ENCODE measurements around the gene SCAMP5. TPM values are rescaled to one million over a fixed set of nuclear protein-coding genes. Genes with fewer than 3 reads are reported as not detected.

Gene SCAMP5
- total RNA-seq, 2 donors from 2014 or later = 21.1 to 30.4 TPM

- WGBS, 2 donors = 83 to 89% methylated on average over 2 of the region's 2 CpGs
- Histone ChIP-seq H3K9me3 (no peaks in the 10 kb centered on the region), H3K4me1 (peaks cover 7% of the 10 kb centered on the region), H3K27ac (peak overlapping the region in 1 of 4 donors; percentile 94), H3K27me3 (no peaks in the 10 kb centered on the region), H3K4me3 (no peak overlapping the region), H3K36me3 (replicated peaks in 1 of 2; ENCODE audit: insufficient read depth in 1 of 2, low read depth in 2 of 2) (peaks cover 0 to 3% of the 10 kb centered on the region in 2 donors)
- ATAC-seq = no peak
- no peak for DNase-seq
- intact Hi-C loops (cut with DNase I) = no loop called here
- TF ChIP-seq POLR2A (IDR thresholded peaks at IDR 0.05) = no peak
- TF ChIP-seq CTCF (IDR thresholded peaks at IDR 0.05) = no peak
These were observed 27.4 kb downstream of the SCAMP5 start for GRCh38 chr15:75022783-75023180.

- H3K36me3 ChIP-seq (replicated peaks in 1 of 2; ENCODE audit: insufficient read depth in 1 of 2, low read depth in 2 of 2) = peaks cover 0 to 1% of the 10 kb centered on the region in 2 donors
- H3K4me1 ChIP-seq = peaks cover 7% of the 10 kb centered on the region
- intact Hi-C loops (cut with DNase I) = no loop called here
- H3K9me3 ChIP-seq = no peaks in the 10 kb centered on the region
- peak within 1 kb of the TSS in 1 of 2 donors; percentile 95 for H3K4me3 ChIP-seq
- ATAC-seq (peak; percentile 99), DNase-seq (peak; percentile 96 to 98 (median 97))
- no peaks in the 10 kb centered on the region for H3K27me3 ChIP-seq
- H3K27ac ChIP-seq = peak within 1 kb of the TSS; percentile 62 to 94 (median 80)
- WGBS, 2 donors = 5 to 7% methylated on average over 18 to 40 of the region's 40 CpGs
- TF ChIP-seq POLR2A (IDR thresholded peaks at IDR 0.05) (peak; percentile 56 to 95 (median 93)), CTCF (IDR thresholded peaks at IDR 0.05) (no peak)
These were observed 28.0 kb downstream of the SCAMP5 start, which contains the start of gene PPCDC for GRCh38 chr15:75023181-75023871. TSS of gene PPCDC (plus strand) at chr15:75023590. CDS start at chr15:75028319, 4,729 bp downstream.

GRCh38 chr15:75023872-75024636 is 28.7 kb downstream of the SCAMP5 start:
- intact Hi-C loops (cut with DNase I) = no loop called here
- H3K4me1 ChIP-seq = peaks cover 9% of the 10 kb centered on the region
- no peaks in the 10 kb centered on the region for H3K9me3 ChIP-seq
- H3K36me3 ChIP-seq (replicated peaks in 1 of 2; ENCODE audit: insufficient read depth in 1 of 2, low read depth in 2 of 2) = no peaks in the 10 kb centered on the region
- no peaks in the 10 kb centered on the region for H3K27me3 ChIP-seq
- H3K4me3 ChIP-seq = peak overlapping the region in 1 of 2 donors; percentile 95
- DNase-seq (peak; percentile 33 to 70 (median 44)), ATAC-seq (peak; percentile 22)
- peak overlapping the region; percentile 62 to 94 (median 80) for H3K27ac ChIP-seq
- no peak for TF ChIP-seq POLR2A (IDR thresholded peaks at IDR 0.05)
- no peak for TF ChIP-seq CTCF (IDR thresholded peaks at IDR 0.05)
- WGBS, 2 donors = 8 to 12% methylated on average over 12 of the region's 12 CpGs

GRCh38 chr15:75025107-75025506 is 29.7 kb downstream of the SCAMP5 start:
- intact Hi-C loops (cut with DNase I) = no loop called here
- WGBS, 2 donors = 63 to 64% methylated on average over 2 to 3 of the region's 3 CpGs
- Histone ChIP-seq H3K27me3 (no peaks in the 10 kb centered on the region), H3K9me3 (no peaks in the 10 kb centered on the region), H3K36me3 (replicated peaks in 1 of 2; ENCODE audit: insufficient read depth in 1 of 2, low read depth in 2 of 2) (no peaks in the 10 kb centered on the region), H3K4me1 (peaks cover 18% of the 10 kb centered on the region), H3K27ac (no peak overlapping the region), H3K4me3 (no peak overlapping the region)
- no peak for ATAC-seq
- TF ChIP-seq POLR2A (IDR thresholded peaks at IDR 0.05) = no peak
- no peak for TF ChIP-seq CTCF (IDR thresholded peaks at IDR 0.05)
- no peak for DNase-seq

Measured in body of pancreas (tissue), 4 donors.